ENCODE results near the gene HS2ST1.

DNA sequence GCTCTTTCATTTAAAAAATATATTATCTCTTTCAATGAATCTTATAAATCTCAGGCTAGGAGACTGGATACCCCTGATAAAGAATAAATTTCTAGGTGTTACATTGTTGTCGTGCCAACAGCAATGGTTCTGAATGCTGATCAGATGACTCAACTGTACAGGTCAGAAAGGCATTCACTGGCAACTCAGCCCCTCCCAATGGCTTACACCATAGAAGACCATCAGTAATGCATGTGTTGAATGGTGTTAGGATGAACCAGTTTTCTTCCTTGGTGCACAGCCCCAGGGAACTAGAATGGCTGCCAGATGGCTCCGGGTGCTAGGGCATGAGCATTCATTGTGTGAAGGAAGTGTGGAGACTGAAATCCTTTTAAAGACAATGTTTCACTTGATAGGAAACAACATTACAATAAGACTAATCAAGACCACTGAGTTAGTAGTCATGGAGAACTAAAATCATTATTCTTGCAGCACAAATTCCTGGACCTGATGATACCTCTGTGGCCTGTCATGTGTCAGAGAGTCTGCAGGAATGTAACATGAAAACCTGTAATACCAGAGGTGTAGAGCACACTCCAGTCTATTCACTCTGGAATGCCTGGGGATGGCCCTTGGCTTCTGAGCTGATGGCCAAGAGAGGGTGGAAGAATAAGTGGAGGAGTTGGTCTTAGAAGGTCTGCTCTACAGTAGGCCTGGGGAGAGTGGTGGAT, 226.6 kb downstream of the HS2ST1 start:
- TF ChIP-seq EZH2phosphoT487 (IDR thresholded peaks at IDR 0.05; ENCODE audit: insufficient read depth, low read depth), result no peak
- TF ChIP-seq EZH2 (IDR thresholded peaks at IDR 0.05; ENCODE audit: insufficient read depth, poor library complexity, severe bottlenecking), result no peak

Data from GM23248 (cell line).